Fibroblast of upper back skin (primary cell): ENCODE results near the gene GUCY1A1.
A peak's percentile ranks its signal among the peaks of the same experiment; 100 is the strongest.

Experiments
- DNase-seq: peaks from one replicate; pipeline ENCODE4 v3.0.0-alpha.2; 2013

GUCY1A1 gene

DNA sequence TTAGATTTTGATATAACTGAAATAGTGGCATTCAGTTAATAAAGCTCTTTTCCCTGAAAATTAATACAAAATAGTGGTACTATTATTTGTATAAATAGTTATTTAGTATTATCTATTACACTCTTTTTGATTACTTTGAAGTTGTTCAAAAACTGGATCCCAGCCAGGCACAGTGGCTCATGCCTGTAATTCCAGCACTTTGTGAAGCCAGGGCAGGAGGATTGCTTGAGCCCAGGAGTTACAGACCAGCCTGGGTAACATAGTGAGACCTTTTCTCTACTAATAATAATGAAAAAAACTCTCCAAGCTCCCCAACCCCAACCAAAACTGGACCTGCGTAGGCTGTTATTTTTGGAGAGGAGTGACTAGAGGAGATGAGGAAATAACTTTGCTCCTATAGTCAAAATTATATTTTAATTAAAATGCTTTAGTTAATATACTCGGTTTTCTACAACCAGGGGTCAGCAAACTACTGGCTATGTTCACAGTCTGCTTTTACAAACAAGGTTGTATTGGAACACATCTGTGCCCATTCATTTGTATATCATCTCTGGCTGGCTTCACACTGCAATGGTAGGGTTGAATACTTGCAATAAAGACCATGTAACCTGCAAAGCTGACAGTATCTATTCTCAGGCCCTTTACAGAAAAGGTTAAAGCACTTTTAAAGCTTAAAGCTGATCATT is 27.6 kb downstream of the GUCY1A1 start:
- DNase-seq, result no peak

DNA sequence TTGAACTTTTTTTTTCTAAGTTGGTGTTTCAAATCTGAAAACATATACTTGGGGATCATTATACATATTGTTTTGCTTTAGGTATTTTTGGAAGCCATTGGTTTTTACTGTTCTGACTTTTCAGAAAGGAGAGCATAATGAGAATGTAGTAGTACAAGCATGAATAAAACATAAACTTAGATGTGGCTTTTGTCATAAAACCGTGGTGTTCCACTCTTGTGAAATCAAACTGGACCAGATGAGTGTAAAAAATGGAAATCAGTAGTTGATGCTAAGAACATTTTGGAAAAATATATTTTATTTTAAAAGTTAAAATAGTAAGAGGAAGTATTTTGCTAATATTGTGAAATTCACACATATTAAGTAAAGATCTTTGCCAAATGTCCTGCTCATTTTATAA is 29.6 kb downstream of the GUCY1A1 start:
- no peak for DNase-seq

DNA sequence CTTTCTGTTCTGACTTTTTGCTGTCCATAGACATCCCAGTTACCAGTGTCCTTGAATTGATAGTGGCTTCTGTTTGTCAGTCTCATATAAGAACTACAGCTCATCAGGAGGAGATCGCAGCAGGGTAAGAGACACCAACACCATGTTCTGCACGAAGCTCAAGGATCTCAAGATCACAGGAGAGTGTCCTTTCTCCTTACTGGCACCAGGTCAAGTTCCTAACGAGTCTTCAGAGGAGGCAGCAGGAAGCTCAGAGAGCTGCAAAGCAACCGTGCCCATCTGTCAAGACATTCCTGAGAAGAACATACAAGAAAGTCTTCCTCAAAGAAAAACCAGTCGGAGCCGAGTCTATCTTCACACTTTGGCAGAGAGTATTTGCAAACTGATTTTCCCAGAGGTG is 30.1 kb downstream of the GUCY1A1 start:
- no peak for DNase-seq

DNA sequence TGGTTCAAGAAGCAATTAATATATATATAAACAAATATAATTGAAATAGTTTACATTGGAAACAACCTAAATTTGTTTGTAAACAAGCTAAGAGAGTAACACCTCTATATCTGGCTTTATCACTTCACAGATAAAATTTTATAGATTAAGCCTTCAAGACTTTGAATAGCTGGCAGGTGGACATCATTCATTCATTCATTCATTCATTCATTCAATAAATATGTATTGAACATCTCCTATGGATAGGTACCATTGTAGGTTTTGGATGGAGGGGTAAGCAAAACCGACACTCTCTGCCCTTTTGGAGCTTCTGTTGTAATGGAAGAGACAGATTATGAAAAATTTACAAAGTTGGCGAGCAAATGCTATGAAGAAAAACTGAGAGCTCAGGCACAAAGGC is 35.2 kb downstream of the GUCY1A1 start:
- no peak for DNase-seq

DNA sequence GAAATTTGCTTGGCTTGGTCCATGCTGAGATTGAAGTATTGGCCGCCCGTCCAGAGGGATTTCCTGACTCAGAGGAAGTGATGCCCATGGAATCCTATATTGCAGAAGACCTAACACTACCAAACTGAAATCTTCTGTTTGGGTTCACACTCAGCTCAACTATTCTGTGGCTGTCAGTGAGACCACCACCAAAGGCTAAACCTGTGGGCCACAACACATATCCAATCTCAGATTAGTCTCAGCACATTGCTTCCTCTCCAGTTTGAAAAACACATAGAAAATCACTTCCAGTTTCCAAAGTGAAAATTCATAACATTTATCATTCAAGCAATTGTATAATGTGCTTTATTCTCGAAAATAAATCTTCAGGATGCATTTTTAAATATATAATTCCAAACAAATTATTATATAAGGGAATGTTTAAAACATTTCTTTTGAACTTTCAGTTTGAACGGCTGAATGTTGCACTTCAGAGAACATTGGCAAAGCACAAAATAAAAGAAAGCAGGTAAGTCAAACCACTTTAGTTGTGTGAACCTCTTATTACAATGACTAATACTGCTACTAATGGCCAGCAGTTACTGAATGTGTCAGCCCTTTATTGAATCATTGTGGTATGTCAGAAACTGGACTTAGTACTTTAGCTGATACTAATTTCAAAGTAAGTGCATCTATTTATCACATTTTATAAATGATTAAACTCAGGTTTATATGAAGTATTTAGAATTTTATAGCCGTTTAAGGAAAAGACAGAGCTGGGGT is 37.0 kb downstream of the GUCY1A1 start:
- peak; percentile 15 for DNase-seq

DNA sequence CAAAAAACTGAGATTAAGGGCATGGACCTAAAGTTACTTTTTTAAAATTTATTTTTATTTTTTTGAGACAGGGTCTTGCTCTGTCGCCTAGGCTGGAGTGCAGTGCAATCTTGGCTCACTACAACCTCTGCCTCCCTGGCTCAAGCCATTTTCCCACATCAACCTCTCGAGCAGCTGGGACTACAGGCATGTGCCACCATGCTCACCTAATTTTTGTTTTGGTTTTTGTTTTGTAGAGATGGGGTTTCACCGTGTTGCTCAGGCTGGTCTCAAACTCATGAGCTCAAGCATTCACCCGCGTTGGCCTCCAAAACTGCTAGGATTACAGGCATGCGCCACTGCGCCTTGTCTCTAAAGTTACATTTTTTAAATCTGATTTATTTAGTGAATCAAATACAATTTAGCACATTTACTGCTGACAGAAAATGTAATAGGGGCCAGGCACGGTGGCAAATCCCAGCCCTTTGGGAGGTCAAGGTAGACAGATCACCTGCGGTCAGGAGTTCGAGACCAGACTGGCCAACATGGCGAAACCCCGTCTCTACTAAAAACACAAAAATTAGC is 38.3 kb downstream of the GUCY1A1 start:
- no peak for DNase-seq

DNA sequence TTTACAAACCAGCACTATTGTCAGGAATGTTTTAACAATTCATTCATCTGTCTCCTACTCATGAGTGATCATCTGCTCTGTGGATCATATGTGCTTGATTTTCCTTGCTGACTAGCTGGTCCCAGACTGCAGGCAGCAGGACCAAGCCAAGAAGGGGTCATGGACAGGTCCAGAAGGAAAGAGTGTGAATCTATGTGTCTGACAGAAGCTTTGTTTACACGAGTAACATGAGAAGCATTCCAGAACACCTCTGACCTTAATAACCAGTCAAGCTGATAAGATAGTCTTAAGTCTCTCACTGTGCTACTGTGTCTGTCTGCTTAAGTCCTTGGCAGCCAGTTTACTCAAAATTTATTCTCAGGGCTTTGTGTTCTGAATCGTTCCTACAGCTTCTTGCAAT is 39.0 kb downstream of the GUCY1A1 start:
- DNase-seq, result peak; percentile 59

DNA sequence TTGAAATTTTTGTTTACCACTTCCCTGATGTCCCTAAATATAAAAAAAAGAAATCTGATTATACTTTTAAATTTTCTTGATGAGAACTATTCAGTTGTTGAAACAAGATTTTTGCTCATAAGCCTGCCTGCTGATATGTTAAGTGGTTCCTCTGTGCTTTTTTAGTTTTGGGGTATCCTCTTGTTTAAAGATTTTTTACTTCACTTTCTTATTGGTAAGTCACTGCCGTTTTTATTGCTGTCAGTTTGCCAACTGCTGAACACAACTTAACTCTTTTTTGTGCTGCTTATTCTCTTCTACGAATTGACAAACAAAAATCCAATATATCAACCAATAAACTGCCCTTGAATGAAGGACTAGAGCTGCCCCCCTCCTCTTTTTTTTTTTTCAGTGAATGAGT is 39.5 kb downstream of the GUCY1A1 start:
- no peak for DNase-seq

DNA sequence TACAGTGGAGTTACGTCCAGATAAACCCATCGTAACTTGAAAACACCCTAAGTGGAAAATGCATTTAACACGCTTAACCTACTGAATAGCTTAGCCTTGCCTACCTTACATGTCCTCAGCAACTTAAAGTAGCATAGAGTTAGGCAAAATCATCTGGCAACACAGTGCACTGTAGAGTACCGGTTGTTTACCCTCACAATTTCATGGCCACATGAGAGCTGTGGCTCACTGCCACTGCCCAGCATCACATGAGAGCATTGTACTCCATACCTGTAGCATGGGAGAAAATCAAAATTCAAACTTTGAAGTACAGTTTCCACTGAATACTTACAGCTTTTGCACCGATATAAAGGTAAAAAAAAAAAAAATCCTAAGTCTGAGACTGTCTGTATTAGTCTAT is 40.6 kb downstream of the GUCY1A1 start:
- DNase-seq, result no peak

DNA sequence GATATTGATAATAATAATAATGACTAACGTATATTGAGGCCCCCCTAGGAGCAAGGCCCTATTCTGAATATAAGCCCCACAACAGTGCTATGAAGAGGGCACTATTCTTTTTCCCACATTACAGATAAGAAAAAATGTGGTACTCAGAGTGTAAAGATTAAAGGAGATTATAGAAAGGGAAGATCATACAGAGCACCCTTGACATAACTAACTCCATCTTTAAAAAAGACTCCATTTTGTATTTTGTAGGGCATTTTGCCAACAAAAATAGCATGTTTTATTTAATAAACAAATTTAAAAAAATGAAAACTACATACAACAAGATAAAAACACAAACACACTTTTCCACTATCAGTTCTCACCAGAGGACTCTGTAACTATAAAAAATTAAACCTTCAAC is 42.1 kb downstream of the GUCY1A1 start:
- DNase-seq, result no peak

DNA sequence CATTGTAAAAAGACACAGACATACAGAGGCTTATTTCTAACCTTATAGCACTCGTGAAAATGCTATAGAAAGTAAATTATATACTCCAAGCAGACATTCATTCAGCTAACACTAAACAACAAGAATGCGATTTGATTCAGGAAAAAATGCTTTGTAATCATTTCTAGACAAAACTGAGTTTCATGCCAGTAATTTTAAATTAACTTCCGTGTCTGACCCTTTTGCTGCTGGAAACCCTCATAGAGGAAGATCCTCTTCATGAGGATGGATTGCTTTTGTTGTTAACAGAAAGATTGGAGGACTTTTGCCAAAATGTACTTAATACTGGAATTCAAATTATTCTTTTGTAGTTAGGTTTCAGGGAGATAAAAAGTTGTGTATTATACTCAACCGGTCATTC is 43.3 kb downstream of the GUCY1A1 start:
- no peak for DNase-seq

DNA sequence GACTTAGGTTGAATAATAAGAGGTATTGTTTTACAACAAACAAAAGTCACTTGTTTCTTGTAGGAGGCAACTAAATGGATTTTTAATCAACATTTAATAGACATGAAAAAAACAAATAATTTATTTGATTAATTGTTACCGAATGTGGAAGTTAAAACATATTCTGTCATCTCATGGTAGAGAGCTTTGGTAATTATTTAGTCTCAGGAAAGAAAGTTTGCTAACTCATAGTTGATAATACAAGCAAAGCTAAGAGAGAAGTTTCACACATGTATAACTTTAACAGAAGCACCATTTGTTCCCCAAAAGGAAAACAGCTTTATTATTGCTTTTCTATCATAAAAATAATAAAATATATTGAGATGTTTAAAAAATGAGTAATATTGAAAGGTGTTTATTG is 44.9 kb downstream of the GUCY1A1 start:
- no peak for DNase-seq

DNA sequence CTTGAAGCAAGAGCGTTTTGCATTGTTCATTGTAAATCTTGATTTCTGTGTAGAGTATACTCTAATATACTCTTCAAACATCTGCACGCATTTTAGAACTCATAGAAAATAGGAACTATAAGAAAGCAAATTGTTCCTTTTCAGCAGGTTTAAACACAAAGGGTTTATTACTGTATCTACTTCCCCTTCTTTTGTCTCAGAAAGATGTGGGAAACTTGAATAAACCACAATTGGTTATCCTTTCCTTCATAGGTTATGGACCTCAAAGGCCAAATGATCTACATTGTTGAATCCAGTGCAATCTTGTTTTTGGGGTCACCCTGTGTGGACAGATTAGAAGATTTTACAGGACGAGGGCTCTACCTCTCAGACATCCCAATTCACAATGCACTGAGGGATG is 46.2 kb downstream of the GUCY1A1 start:
- no peak for DNase-seq

DNA sequence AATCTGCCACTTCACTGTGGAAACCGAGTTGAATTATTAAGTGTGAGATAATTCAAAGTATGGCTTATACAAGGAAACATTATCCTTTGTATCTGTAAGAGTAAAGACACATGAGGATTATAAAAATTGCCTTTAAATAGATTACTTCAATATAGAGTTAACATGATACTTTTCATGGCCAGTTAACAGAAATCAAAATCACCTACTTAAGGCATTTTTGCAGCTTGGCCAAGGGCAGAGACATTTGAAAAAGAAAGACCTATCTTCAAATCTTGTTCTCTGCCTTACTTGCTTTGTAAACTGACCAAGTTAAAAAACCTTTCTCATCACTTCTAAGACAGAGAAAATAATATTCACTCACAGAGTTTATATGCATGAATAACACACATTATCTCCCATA is 47.3 kb downstream of the GUCY1A1 start:
- no peak for DNase-seq

DNA sequence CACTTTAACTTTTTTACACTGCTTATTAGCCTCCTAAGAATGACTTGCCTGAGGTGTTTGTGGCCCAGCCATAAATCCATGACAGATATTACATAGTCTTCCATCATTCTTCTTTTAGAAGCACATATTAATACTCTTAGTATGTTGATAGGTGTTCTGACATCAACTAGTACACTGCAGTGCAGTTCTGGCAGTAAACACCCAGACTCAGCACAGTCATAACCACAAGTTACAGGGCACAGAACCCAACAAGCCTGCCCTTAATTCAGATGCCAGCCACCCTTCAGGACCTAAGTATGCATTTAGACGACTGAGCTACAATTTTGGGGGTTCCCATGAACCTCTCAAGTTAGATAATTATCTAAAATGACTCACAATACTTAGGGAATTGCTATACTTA is 55.7 kb downstream of the GUCY1A1 start:
- DNase-seq, result no peak

DNA sequence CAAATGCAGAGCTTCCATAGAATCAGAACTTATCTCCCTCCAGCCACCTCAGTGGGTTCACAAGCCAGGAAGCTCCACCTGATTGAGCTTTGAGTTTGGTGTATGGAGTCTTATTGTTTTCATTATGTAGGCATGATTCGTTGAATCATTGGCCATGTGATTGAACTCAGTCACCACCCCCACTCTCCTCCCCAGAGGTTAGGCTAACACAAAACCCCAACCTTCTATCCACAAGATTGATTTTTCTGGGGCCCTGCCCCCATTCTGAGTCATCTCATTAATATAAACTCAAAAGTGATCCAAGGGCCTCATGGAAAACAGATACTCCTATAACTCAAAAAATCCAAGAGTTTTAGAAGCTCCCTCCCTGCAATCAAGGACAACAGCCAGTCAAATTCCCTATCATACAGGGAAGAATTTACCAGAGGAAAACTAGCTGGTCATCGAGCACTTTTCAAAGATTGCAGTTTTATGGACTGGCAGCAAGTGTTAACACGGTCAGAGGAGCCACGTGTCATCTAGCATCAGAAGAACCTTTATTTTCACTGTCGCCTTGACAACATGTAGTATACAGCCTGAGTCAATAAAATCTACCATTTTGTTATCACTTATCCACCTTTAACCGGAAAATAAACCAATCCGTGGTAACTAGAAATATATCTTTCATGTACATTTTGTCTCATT is 56.3 kb downstream of the GUCY1A1 start:
- DNase-seq, result peak; percentile 87

DNA sequence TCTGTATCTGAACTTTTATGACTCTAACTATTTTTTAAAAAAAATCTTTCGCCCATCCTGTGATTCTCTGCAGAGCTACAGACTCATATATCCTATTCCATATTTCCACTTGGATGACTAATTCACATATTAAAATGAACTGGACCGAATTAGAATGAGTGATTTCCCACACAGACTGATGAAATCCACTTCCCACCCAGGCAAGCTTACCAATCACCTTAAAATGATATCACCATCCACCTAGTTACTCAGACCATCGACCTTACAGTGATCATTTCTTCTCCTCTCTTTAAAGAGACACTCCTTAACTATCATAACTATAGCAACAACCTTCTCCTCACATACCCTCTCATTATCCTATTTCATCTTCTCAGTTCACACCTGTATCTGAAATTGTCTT is 58.1 kb downstream of the GUCY1A1 start:
- DNase-seq, result peak; percentile 63

DNA sequence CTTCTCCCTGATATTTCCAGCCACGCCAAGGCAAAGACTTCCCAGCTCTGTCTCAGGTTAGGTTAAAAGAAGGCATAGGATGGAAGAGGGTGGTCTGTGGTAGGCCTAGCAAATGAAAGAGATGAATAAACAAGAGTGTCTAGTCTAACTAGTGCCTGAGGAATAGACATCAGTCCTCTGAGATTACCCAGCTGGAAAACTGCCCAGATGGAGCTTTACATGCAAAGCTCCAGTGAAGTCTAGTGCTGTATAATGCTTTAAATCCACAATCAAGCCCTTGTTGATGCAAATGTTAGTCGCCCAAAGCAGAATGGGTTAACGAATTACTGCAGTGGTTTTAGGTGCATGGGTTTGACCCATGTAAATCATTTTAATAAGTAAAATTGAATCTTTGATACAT is 67.4 kb downstream of the GUCY1A1 start:
- peak; percentile 57 for DNase-seq

DNA sequence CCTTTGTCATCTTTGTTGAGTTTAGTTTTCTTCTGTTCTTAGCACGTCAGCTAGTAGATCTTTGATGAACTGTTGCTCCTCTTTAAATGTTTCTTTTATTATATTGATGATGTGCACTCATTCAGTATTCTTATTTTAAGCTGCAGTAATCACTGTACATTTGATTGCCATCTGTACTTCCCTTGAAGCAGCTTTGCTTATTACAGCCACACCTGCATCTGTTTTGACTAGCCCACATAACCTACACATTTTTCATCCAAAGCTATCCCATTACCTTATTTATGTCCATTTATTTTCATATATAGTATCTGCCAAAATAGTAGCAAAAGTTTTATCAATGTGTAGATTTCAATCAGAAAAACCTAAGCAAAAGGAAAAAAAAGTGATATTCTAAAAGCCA is 68.3 kb downstream of the GUCY1A1 start:
- no peak for DNase-seq

DNA sequence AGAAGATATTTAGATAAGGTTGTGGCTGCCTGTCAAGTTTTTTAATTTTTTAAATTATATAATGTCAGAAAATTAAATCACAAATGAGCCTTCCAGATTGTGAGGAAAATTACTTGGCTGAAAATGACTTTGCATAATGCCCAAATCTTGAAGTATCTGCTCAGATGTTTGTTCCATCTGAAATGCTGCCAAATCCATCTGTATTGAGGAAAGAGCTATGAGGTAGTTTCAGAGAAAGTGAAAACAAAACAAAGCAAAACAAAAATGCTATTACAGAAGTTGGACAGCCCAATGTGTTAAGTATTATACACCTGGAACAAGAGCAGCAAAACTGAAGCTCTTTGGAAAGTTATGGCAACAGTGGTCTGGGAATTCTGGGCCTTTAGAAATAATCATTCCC is 68.8 kb downstream of the GUCY1A1 start:
- peak; percentile 16 for DNase-seq

DNA sequence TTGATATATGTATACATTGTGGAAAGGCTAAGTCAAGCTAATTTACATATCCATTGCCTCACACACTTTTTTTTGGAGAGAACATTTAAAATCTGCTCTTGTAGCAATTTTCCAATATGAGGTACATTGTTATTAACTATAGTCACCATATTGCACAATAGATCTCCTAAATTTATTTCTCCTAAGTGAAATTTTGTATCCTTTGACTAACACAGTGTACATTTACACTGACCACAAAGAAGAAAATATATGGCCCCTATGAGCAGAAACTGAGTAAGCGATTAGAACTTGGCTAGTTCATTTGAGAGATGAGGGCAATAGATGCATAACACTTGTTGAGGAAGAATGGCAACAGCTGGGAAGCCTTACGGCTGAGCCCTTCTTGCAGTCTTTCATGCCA is 71.9 kb downstream of the GUCY1A1 start:
- DNase-seq, result peak; percentile 85

DNA sequence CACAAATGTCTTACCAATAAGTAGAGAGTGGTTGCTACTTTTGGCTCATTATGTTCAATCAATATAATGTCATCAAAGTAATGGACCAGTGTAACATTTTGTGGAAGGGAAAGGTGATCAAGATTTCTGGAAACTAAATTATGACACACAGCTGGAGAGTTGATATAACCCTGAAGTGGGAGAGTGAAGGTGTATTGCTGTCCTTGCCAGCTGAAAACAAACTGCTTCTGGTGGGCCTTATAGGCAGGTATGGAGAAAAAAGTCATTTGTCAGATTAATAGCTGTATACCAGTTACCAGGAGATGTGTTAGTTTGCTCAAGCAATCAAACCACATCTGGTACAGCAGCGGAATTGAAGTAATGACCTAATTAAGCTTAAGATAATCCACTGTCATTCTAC is 74.9 kb downstream of the GUCY1A1 start:
- no peak for DNase-seq

DNA sequence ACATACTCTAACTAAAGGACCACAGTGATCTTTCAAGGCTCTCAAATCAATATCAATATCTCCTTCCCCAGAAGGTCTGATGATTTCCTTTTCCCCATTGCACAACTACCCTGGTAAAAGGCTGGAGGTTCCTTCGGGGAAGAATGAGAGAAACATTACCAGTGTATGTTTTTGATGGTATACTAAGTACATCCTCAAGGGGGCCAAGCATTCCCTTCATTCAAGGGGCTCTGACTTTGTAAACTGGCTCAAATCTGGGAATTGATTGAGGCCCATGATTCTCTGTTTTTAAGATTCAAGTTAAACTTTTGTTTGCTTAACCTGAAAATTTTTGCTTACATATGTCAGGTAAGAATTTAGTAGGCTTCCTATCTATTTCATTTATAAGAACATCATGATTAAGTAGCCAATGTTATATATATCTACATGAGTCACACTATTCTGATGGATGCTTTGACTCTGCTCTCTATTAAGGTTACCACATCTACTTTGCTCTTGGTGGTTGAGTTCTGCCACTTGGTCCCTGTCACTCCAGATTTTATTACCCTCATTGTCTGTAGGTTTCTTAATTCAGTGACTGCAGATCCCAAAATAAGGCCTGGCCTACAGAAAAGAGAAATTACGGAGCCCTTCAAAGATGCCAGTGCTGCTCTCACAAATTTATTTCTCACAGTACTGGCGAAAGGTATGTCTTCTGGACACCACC is 75.8 kb downstream of the GUCY1A1 start:
- no peak for DNase-seq
